Measurements from ENCODE around the gene EIF4A2.

EIF4A2 gene

GRCh38 chr3:186823386-186823785 lies 40.0 kb downstream of the EIF4A2 start:
- TF ChIP-seq CREB1 (IDR thresholded peaks at IDR 0.05; ENCODE audit: low read depth), result no peak
- no peak for TF ChIP-seq CEBPB (IDR thresholded peaks at IDR 0.05)
- TF ChIP-seq FOXM1 (IDR thresholded peaks at IDR 0.05; ENCODE audit: borderline replicate concordance, low read depth), result no peak
- TF ChIP-seq TAF1 (IDR thresholded peaks at IDR 0.05; ENCODE audit: low read depth), result no peak
- TF ChIP-seq EGR1 (IDR thresholded peaks at IDR 0.05), result no peak
- no peak for TF ChIP-seq YY1 (IDR thresholded peaks at IDR 0.05; ENCODE audit: low read depth)
- TF ChIP-seq, protein P1, sequence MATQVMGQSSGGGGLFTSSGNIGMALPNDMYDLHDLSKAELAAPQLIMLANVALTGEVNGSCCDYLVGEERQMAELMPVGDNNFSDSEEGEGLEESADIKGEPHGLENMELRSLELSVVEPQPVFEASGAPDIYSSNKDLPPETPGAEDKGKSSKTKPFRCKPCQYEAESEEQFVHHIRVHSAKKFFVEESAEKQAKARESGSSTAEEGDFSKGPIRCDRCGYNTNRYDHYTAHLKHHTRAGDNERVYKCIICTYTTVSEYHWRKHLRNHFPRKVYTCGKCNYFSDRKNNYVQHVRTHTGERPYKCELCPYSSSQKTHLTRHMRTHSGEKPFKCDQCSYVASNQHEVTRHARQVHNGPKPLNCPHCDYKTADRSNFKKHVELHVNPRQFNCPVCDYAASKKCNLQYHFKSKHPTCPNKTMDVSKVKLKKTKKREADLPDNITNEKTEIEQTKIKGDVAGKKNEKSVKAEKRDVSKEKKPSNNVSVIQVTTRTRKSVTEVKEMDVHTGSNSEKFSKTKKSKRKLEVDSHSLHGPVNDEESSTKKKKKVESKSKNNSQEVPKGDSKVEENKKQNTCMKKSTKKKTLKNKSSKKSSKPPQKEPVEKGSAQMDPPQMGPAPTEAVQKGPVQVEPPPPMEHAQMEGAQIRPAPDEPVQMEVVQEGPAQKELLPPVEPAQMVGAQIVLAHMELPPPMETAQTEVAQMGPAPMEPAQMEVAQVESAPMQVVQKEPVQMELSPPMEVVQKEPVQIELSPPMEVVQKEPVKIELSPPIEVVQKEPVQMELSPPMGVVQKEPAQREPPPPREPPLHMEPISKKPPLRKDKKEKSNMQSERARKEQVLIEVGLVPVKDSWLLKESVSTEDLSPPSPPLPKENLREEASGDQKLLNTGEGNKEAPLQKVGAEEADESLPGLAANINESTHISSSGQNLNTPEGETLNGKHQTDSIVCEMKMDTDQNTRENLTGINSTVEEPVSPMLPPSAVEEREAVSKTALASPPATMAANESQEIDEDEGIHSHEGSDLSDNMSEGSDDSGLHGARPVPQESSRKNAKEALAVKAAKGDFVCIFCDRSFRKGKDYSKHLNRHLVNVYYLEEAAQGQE (IDR thresholded peaks at IDR 0.05; ENCODE audit: low read depth), result no peak
- no peak for TF ChIP-seq EP300 (IDR thresholded peaks at IDR 0.05; ENCODE audit: borderline replicate concordance)
- TF ChIP-seq TCF12 (IDR thresholded peaks at IDR 0.05; ENCODE audit: low read depth), result no peak
- TF ChIP-seq USF1 (IDR thresholded peaks at IDR 0.05), result no peak

- TF ChIP-seq TEAD4 (IDR thresholded peaks at IDR 0.05) (no peak), CREB1 (IDR thresholded peaks at IDR 0.05; ENCODE audit: low read depth) (no peak), MAX (IDR thresholded peaks at IDR 0.05) (no peak), TCF12 (IDR thresholded peaks at IDR 0.05; ENCODE audit: low read depth) (no peak), ZBTB7A (IDR thresholded peaks at IDR 0.05; ENCODE audit: low read depth) (no peak), NFIC (IDR thresholded peaks at IDR 0.05) (no peak), TAF1 (IDR thresholded peaks at IDR 0.05; ENCODE audit: low read depth) (no peak), YY1 (IDR thresholded peaks at IDR 0.05; ENCODE audit: low read depth) (no peak)
These were observed 41.2 kb downstream of the EIF4A2 start for GRCh38 chr3:186824430-186825139.

DNA sequence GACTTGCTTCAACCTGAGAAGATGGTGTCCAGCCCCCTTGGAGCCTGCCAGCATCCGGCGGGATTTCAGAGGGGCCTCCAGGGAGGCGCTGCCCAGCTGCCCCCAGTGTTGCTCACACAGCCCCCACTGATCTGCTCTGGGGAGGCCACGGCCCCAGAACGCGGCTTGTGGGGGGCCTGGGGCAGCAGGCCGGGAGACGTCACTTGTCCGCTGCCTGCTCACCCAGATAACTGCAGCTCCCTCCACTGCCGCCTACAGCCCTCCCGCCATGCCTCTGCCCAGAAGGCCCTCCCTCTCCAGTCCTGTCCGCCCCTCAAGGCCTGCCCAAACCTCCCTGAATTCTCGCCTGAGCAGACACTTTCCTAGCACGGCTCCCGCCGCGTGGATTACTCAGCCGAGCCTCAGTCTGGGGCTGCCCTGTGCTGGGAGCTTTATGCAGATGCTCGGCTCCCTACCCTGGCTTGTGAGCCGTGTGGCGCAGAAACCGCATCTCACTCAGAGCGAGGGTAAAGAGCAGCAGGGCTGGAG lies 42.0 kb downstream of the EIF4A2 start:
- no peak for TF ChIP-seq YY1 (IDR thresholded peaks at IDR 0.05; ENCODE audit: low read depth)
- no peak for TF ChIP-seq EGR1 (IDR thresholded peaks at IDR 0.05)
- TF ChIP-seq FOXM1 (IDR thresholded peaks at IDR 0.05; ENCODE audit: borderline replicate concordance, low read depth), result no peak

DNA sequence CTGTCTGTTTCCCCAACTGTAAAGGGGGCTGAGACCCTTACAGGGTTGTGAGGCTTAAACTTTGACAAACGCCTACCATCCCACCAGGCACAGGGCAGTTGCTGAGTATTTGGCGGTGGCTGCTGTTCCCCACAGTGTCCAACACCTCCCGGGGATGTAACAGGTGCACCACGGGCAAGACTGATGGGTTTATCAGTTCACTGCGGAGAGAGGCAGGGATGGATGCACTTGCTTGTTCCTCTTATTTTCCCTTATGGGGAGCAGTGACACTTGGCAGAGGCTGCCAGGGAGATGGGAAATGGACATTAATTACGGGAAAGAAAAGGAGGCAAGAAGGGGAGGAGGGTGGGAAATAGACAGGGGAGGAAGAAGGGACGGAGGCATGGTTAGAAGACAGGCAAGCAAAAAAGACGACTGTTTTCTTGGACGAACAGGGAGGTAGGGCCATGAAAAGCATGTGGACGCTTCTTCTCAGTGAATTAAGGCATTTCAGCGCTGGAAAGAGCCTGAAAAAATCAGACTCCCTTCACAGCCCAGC lies 42.6 kb downstream of the EIF4A2 start:
- no peak for TF ChIP-seq TEAD4 (IDR thresholded peaks at IDR 0.05)
- TF ChIP-seq EP300 (IDR thresholded peaks at IDR 0.05; ENCODE audit: borderline replicate concordance), result no peak
- TF ChIP-seq NFIC (IDR thresholded peaks at IDR 0.05), result no peak
- no peak for TF ChIP-seq MAX (IDR thresholded peaks at IDR 0.05)
- TF ChIP-seq TCF12 (IDR thresholded peaks at IDR 0.05; ENCODE audit: low read depth), result no peak
- TF ChIP-seq USF1 (IDR thresholded peaks at IDR 0.05), result no peak
- TF ChIP-seq CEBPB (IDR thresholded peaks at IDR 0.05), result no peak
- no peak for TF ChIP-seq RAD21 (IDR thresholded peaks at IDR 0.05; ENCODE audit: low read depth)
- no peak for TF ChIP-seq ZBTB7A (IDR thresholded peaks at IDR 0.05; ENCODE audit: low read depth)
- no peak for TF ChIP-seq EGR1 (IDR thresholded peaks at IDR 0.05)
- TF ChIP-seq YY1 (IDR thresholded peaks at IDR 0.05; ENCODE audit: low read depth), result no peak
- TF ChIP-seq TAF1 (IDR thresholded peaks at IDR 0.05; ENCODE audit: low read depth), result no peak
- no peak for TF ChIP-seq CREB1 (IDR thresholded peaks at IDR 0.05; ENCODE audit: low read depth)
- TF ChIP-seq, protein P1 (IDR thresholded peaks at IDR 0.05; ENCODE audit: low read depth), result no peak
- TF ChIP-seq FOXM1 (IDR thresholded peaks at IDR 0.05; ENCODE audit: borderline replicate concordance, low read depth), result no peak

DNA sequence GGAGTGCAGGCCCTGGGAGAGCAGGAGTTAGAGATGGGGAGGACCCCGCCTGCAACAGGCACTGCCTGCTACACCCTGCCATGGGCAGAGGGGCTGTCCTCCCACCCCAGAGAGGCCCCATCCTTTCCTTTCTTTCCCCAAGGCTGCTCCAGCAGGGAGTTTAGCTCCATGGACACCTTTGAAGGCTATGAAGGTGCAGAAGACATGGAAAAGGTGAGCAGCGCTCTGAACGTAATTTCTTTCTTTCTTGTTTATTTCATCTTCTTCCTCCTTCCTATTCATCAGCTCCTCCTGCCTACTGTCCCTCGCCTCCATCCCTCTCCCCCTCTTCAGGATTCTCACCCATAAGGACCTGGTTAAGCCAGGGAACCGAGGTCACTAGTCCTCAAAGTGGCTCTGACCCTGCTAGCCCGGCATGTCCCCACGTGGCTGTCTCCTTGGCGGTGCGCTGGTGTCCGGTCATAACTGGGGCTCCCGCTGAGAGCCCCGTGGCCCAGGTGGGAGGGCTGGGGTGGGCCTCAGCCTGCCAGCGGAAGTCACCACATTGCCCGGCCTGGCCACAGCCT lies 43.1 kb downstream of the EIF4A2 start:
- TF ChIP-seq MAX (IDR thresholded peaks at IDR 0.05) (peak; percentile 34), CREB1 (IDR thresholded peaks at IDR 0.05; ENCODE audit: low read depth) (no peak)

Measured in Ishikawa (cell line).